Lower lobe of right lung (tissue), 2 donors: ENCODE measurements around the gene DCST1. TPM values are rescaled to one million over a fixed set of nuclear protein-coding genes. Genes with fewer than 3 reads are reported as not detected.

Experiments used
- ATAC-seq, 2 donors: fragments of 200-7000 bp; cut with Tn5 transposase; one replicate each; pipeline ENCODE4 v1.9.1; 2020 to 2022; ENCODE audit warnings: mild to moderate bottlenecking in 2 of 2, moderate library complexity in 2 of 2
- DNase-seq: peaks from one replicate; pipeline ENCODE4 v3.0.0-alpha.2; 2020
- H3K27ac ChIP-seq: fragments of 200-600 bp; one replicate; pipeline ENCODE4 v1.8.0; 2022
- H3K27me3 ChIP-seq: fragments of 200-600 bp; one replicate; pipeline ENCODE4 v1.8.0; 2022; ENCODE audit warnings: low read depth
- H3K36me3 ChIP-seq: fragments of 200-600 bp; one replicate; pipeline ENCODE4 v1.8.0; 2022; ENCODE audit warnings: mild to moderate bottlenecking
- H3K4me1 ChIP-seq: fragments of 200-600 bp; one replicate; pipeline ENCODE4 v1.8.0; 2022
- H3K4me3 ChIP-seq: fragments of 200-600 bp; one replicate; pipeline ENCODE4 v1.8.0; 2022; ENCODE audit warnings: mild to moderate bottlenecking
- H3K9me3 ChIP-seq: fragments of 200-600 bp; one replicate; pipeline ENCODE4 v1.8.0; 2022
- CTCF ChIP-seq: fragments of 200-600 bp; IDR thresholded peaks from one replicate; pipeline ENCODE4 v1.8.0; 2022; ENCODE audit warnings: antibody characterized with exemption, mild to moderate bottlenecking
- intact Hi-C: fragments of 100-400 bp; cut with DNase I; formaldehyde crosslinking; loops from one replicate; pipeline ENCODE4 v1.11.0; 2022
- total RNA-seq: library from RNA; stranded (reverse); fragmentation: NEBNext Ultra II Directional; extraction: Animal tissue kit (Norgen Biotek cat#: 25700); gene quantifications from one replicate; pipeline ENCODE4 v1.2.1, GENCODE V29; 2021
- donor health status: DM: no; HTN: yes; CAD: no; lungs with severe emphysema.

DCST1 gene
- total RNA-seq, 1 donor from 2014 or later: not detected

GRCh38 chr1:155015527-155016230, 17.9 kb upstream of the DCST1 start:
- no peaks in the 10 kb centered on the region for H3K9me3 ChIP-seq
- DNase-seq: no peak
- TF ChIP-seq CTCF: no peak
- no peak for ATAC-seq
- intact Hi-C loops: no loop called here
- H3K27ac ChIP-seq: peak overlapping the region; percentile 18
- no peak overlapping the region for H3K4me3 ChIP-seq
- H3K4me1 ChIP-seq: peaks cover 79% of the 10 kb centered on the region
- no peaks in the 10 kb centered on the region for H3K27me3 ChIP-seq
- peaks cover 34% of the 10 kb centered on the region for H3K36me3 ChIP-seq

- no peak overlapping the region for H3K4me3 ChIP-seq
- TF ChIP-seq CTCF: no peak
- H3K27ac ChIP-seq: peak overlapping the region; percentile 85
- H3K4me1 ChIP-seq: peaks cover 72% of the 10 kb centered on the region
- H3K9me3 ChIP-seq: no peaks in the 10 kb centered on the region
- ATAC-seq (no peak), DNase-seq (no peak)
- intact Hi-C loops: no loop called here
- peaks cover 34% of the 10 kb centered on the region for H3K36me3 ChIP-seq
- H3K27me3 ChIP-seq: no peaks in the 10 kb centered on the region
Observed at GRCh38 chr1:155016231-155016831, 17.3 kb upstream of the DCST1 start.

- Histone ChIP-seq H3K4me3 (peak overlapping the region; percentile 52), H3K36me3 (peaks cover 34% of the 10 kb centered on the region), H3K4me1 (peaks cover 62% of the 10 kb centered on the region), H3K9me3 (no peaks in the 10 kb centered on the region), H3K27me3 (no peaks in the 10 kb centered on the region), H3K27ac (peak overlapping the region; percentile 85)
- ATAC-seq: peak; percentile 94
- TF ChIP-seq CTCF: peak; percentile 99
- intact Hi-C loops: no loop called here
- peak; percentile 92 for DNase-seq
Observed at GRCh38 chr1:155017041-155017945, 16.3 kb upstream of the DCST1 start.

- Histone ChIP-seq H3K27me3 (no peaks in the 10 kb centered on the region), H3K9me3 (no peaks in the 10 kb centered on the region), H3K36me3 (peaks cover 34% of the 10 kb centered on the region), H3K4me3 (peak overlapping the region; percentile 52), H3K4me1 (peaks cover 56% of the 10 kb centered on the region), H3K27ac (peak overlapping the region; percentile 85)
- TF ChIP-seq CTCF: no peak
- DNase-seq (no peak), ATAC-seq (peak; percentile 0)
- intact Hi-C loops: no loop called here
Observed at GRCh38 chr1:155017946-155018316, 15.7 kb upstream of the DCST1 start.

GRCh38 chr1:155018617-155019348, 14.8 kb upstream of the DCST1 start:
- TF ChIP-seq CTCF: no peak

More at GRCh38 chr1:155018617-155019348, 14.8 kb upstream of the DCST1 start:
- intact Hi-C loops: no loop called here
- DNase-seq: no peak
- Histone ChIP-seq H3K4me3 (no peak overlapping the region), H3K4me1 (peaks cover 49% of the 10 kb centered on the region), H3K27ac (no peak overlapping the region), H3K27me3 (no peaks in the 10 kb centered on the region), H3K36me3 (peaks cover 29% of the 10 kb centered on the region), H3K9me3 (no peaks in the 10 kb centered on the region)
- ATAC-seq: no peak
